Uterus (tissue), 4 donors: ENCODE results near the gene MYO1F. TPM values are rescaled to one million over a fixed set of nuclear protein-coding genes. Genes with fewer than 3 reads are reported as not detected.
"Not testable (repeated sequence)": the region's sequence is repeated elsewhere in the genome, so short reads cannot be mapped to it uniquely, and the experiment has no call there.

Source experiments
- DNase-seq, 2 donors: peaks; one replicate each; pipeline ENCODE4 v3.0.0-alpha.2; 2019 to 2020
- H3K27ac ChIP-seq, 2 donors: fragments of 200-600 bp; sonication (generic); 1 replicate in 1 of 2; 2 replicates in 1 of 2; pipeline ENCODE4 v1.5.1; 2016 to 2018
- H3K27me3 ChIP-seq, 2 donors: fragments of 200-600 bp; sonication (generic); one replicate each; pipeline ENCODE4 v1.5.1; 2018 to 2019; ENCODE audit warnings: control low read depth in 1 of 2
- H3K36me3 ChIP-seq, 2 donors: fragments of 200-600 bp; sonication (generic); one replicate each; pipeline ENCODE4 v1.5.1; 2019; ENCODE audit warnings: control low read depth in 1 of 2
- H3K4me1 ChIP-seq, 2 donors: fragments of 200-600 bp; sonication (generic); one replicate each; pipeline ENCODE4 v1.5.1; 2018 to 2019; ENCODE audit warnings: control low read depth in 1 of 2
- H3K4me3 ChIP-seq, 2 donors: fragments of 200-600 bp; sonication (generic); 1 replicate in 1 of 2; 2 replicates in 1 of 2; pipeline ENCODE4 v1.5.1; 2018 to 2019; ENCODE audit warnings: mild to moderate bottlenecking in 1 of 2
- H3K9me3 ChIP-seq, 2 donors: fragments of 200-600 bp; sonication (generic); one replicate each; pipeline ENCODE4 v1.5.1; 2019; ENCODE audit warnings: control low read depth in 1 of 2
- CTCF ChIP-seq, 4 experiments: fragments of 200-600 bp in 2 of 4; fragments of 450-650 bp in 2 of 4; sonication (generic) in 2 of 4; IDR thresholded peaks; one replicate each; pipeline ENCODE4 v1.5.1; 2016 to 2019; ENCODE audit warnings: antibody characterized with exemption in 4 of 4, mild to moderate bottlenecking in 2 of 4, moderate library complexity in 1 of 4
- POLR2A ChIP-seq, 2 donors: fragments of 450-650 bp; IDR thresholded peaks; one replicate each; pipeline ENCODE4 v1.6.1; 2016; ENCODE audit warnings: antibody characterized with exemption in 2 of 2, mild to moderate bottlenecking in 1 of 2, moderate library complexity in 1 of 2
- intact Hi-C: fragments of 100-400 bp; cut with DNase I; formaldehyde crosslinking; loops from one replicate; pipeline ENCODE4 v1.15.1; 2023; ENCODE audit warnings: low total_unique reads
- total RNA-seq, 4 donors: library from RNA; depleted of rRNA in 3 of 4; stranded (reverse); fragments of >200 nt in 3 of 4; gene quantifications; one replicate each; pipeline versions ENCODE4 v1.1.0 to v1.2.4, GENCODE V29; 2014 to 2023
- donor health status: DM: yes; HTN: yes; CAD: no.

MYO1F gene
- total RNA-seq, 4 donors from 2014 or later, result 4.1 to 45.9 (median 7.5) TPM

- DNase-seq, result no peak
- no peaks in the 10 kb centered on the region for H3K4me1 ChIP-seq
- TF ChIP-seq POLR2A (IDR thresholded peaks at IDR 0.05), result no peak
- no peak for TF ChIP-seq CTCF (IDR thresholded peaks at IDR 0.05)
- H3K36me3 ChIP-seq, result no peaks in the 10 kb centered on the region
- H3K9me3 ChIP-seq, result no peaks in the 10 kb centered on the region
- intact Hi-C loops, result no loop called here
- H3K4me3 ChIP-seq, result no peak overlapping the region
- no peak overlapping the region for H3K27ac ChIP-seq
- H3K27me3 ChIP-seq, result no peaks in the 10 kb centered on the region
These were observed 59.4 kb downstream of the MYO1F start for GRCh38 chr19:8517551-8518442.

GRCh38 chr19:8515317-8515716 lies 61.9 kb downstream of the MYO1F start:
- Histone ChIP-seq H3K27ac (no peak overlapping the region), H3K36me3 (no peaks in the 10 kb centered on the region), H3K9me3 (no peaks in the 10 kb centered on the region), H3K27me3 (no peaks in the 10 kb centered on the region), H3K4me3 (no peak overlapping the region), H3K4me1 (no peaks in the 10 kb centered on the region)
- no peak for DNase-seq
- no peak for TF ChIP-seq CTCF (IDR thresholded peaks at IDR 0.05)
- no peak for TF ChIP-seq POLR2A (IDR thresholded peaks at IDR 0.05)
- intact Hi-C loops, result no loop called here

- H3K9me3 ChIP-seq, DNase-seq, H3K4me1 ChIP-seq, intact Hi-C loops, H3K36me3 ChIP-seq, H3K27me3 ChIP-seq: not testable (repeated sequence)
- H3K27ac ChIP-seq, result peak overlapping the region; percentile 99 to 100
- H3K4me3 ChIP-seq, result peak overlapping the region; percentile 65 to 92
These were observed 62.7 kb downstream of the MYO1F start for GRCh38 chr19:8514505-8515009.

- no peaks in the 10 kb centered on the region for H3K9me3 ChIP-seq
- intact Hi-C loops, result no loop called here
- no peaks in the 10 kb centered on the region for H3K36me3 ChIP-seq
- peak within 1 kb of the TSS; percentile 99 to 100 for H3K27ac ChIP-seq
- DNase-seq, result peak; percentile 97 to 98
- H3K4me3 ChIP-seq, result peak within 1 kb of the TSS; percentile 65 to 92
- no peaks in the 10 kb centered on the region for H3K4me1 ChIP-seq
- H3K27me3 ChIP-seq, result no peaks in the 10 kb centered on the region
- peak in 1 of 4 experiments; percentile 10 for TF ChIP-seq CTCF (IDR thresholded peaks at IDR 0.05)
- TF ChIP-seq POLR2A (IDR thresholded peaks at IDR 0.05), result peak; percentile 81 to 83
These were observed 63.3 kb downstream of the MYO1F start, which contains the start of gene ZNF414 for GRCh38 chr19:8513687-8514504. ZNF414 (minus strand) TSS chr19:8514167; CDS start chr19:8514046, 121 bp downstream.

- TF ChIP-seq POLR2A (IDR thresholded peaks at IDR 0.05), result no peak
- no peak for TF ChIP-seq CTCF (IDR thresholded peaks at IDR 0.05)
- Histone ChIP-seq H3K27ac (peak overlapping the region; percentile 99 to 100), H3K4me3 (peak overlapping the region; percentile 65 to 92), H3K4me1 (no peaks in the 10 kb centered on the region), H3K9me3 (no peaks in the 10 kb centered on the region), H3K36me3 (no peaks in the 10 kb centered on the region), H3K27me3 (no peaks in the 10 kb centered on the region)
- intact Hi-C loops, result no loop called here
- DNase-seq, result no peak
These were observed 64.1 kb downstream of the MYO1F start for GRCh38 chr19:8513036-8513686.
